GM21423 (cell line): ENCODE data around the gene PPP4R2.

Experiments used
- ATAC-seq: cut with Tn5 transposase; IDR thresholded peaks from one replicate; pipeline ENCODE4 v1.9.1; 2021; ENCODE audit warnings: mild to moderate bottlenecking, moderate library complexity; ENCODE audit not compliant: unreplicated experiment

PPP4R2 gene

GRCh38 chr3:72996473-72997333, at the start of gene PPP4R2:
TSS of gene PPP4R2 (plus strand) at chr3:72996811. CDS start at chr3:72997038, 227 bp downstream.
- ATAC-seq: peak; percentile 91

DNA sequence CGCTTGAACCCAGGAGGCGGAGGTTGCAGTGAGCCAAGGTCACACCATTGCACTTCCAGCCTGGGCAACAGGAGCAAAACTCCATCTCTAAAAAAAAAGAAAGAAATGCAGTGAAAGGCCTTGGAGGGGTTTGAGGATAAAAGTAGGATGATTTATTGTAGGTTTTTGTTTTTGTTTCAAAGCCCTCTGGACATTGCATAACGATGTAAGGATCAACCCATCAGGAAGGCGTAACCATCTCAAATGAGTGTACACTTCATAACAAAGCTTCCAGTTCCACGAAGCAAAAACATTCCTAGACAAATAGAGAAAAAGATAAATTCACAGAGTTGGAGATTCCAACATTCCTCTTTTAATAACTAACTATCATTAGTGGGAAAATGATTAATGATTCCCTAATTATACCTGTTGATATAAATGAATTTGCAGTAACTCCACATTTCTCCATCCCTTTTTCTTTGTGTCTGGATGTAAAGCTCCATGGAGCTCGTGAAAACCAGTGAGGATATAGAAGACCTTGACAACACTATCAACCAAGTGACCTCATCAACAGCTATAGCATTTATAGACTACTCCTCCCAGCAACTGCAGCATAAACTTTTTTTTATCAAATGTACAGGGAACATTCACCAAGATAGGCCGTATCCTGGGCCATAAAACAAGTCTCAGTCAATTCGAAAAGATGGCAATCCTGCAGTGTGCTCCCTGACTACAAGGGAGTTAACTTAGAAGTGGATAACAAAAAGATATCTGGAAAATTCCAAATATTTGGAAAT, 48.7 kb upstream of the PPP4R2 start:
- no peak for ATAC-seq

DNA sequence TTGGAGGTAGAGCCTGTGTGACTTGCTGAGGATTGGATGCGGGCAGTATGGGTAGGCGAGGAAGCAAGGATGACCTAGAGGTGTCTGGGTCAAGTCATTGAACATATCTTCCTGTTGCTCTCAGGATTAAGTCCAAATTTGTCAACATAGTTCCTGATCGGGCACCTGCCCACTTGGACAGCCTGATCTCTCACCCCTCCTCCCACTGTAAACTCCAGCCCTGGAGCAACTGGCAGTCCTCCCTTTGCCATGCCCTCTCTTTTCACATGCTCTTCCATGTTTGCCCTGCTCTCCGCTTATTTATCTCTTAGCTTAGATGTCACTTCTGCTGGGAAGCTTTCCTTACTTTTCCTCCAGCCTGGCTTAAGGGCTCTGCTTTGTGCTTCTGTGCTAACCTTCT, 47.6 kb upstream of the PPP4R2 start:
- ATAC-seq: no peak

GRCh38 chr3:72950372-72950771, 46.2 kb upstream of the PPP4R2 start:
- no peak for ATAC-seq

GRCh38 chr3:72950801-72951200, 45.8 kb upstream of the PPP4R2 start:
- ATAC-seq: no peak

DNA sequence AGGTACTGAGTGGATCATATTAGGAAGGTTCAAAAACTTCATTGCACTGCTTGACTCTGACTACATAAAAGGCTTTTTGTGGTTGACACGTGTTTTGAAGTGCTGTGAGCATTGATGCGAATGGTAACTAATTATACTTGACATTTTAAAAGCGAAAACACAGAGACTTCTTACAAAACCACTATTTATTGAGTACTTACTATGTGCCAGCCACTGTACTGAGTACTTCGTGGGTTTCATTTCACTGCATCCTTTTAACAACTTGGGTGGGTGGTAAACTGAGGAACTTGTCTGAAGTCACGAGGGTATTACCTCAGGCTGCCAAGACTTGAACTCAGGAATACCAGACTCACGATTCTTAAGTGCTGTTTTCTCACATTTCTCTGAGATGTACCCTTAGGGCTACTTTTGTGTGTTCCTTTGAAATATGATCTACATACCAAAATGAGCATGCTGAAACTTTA, 45.3 kb upstream of the PPP4R2 start:
- no peak for ATAC-seq

DNA sequence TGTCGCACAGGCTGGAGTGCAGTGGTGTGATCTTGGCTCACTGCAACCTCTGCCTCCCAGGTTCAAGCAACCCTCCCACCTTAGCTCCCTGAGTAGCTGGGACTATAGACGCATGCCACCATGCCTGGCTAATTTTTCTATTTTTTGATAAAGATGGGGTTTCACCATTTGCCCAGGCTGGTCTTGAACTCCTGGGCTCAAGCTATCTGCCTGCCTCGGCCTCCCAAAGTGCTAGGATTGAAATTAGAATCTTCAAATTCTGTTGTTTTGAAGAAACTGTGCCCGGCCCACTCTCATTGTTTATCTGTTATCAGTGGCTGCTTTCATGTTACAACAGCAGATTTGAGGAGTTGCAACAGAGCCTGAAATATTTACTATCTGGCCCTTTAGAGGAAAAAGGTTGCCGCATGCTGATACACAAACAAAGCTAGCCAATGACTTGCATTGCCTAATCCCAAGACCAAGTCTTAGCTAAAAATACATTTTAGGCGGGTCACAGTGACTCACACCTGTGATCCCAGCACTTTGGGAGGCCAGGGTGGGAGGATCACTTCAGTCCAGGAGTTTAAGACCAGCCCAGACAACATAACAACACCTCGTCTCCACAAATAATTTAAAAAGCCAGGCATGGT, 43.2 kb upstream of the PPP4R2 start:
- no peak for ATAC-seq

- no peak for ATAC-seq
These were observed 39.3 kb upstream of the PPP4R2 start for GRCh38 chr3:72957297-72957696.

- ATAC-seq: no peak
These were observed 37.3 kb upstream of the PPP4R2 start for GRCh38 chr3:72959336-72959735.

- no peak for ATAC-seq
These were observed 35.6 kb upstream of the PPP4R2 start for GRCh38 chr3:72960812-72961518.

DNA sequence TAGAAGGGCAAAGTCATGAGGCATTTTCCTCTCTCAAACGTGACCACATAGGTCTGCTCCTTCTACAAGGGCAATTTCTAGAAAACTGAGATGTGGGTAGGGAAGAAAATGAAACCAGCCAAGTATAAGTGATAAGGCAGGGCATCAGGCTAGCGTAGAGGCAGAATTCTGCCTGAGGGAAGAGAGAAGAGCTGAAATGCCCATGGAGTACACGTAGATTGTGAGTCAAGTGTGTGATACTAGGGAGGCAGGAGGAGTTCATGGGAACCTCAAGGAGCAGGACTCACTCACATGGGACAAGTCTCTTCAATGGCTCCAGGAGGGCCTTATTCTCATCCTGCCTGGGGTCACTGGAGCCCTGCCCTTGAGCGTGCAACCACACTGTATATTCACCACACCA, 34.9 kb upstream of the PPP4R2 start:
- no peak for ATAC-seq

- ATAC-seq: no peak
These were observed 34.3 kb upstream of the PPP4R2 start for GRCh38 chr3:72962317-72962716.

DNA sequence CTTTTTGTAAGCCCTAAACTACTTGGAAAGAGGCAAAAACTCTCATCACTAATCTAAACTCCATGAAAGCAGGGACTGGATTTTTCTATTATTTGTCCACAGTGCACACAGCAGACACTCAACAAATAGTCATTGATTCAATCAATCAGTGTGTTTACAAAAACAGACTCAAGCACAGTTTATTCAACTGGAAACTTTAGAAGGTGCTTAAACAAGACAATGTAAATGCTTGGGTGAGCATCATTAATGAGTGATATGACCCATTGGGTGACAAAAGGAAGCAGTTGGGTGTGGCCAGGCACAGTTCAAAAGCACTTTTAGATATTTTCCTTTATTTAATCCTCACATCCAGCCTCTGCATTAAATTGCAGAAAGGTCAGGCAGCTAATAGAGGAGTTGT, 32.0 kb upstream of the PPP4R2 start:
- no peak for ATAC-seq

- ATAC-seq: no peak
These were observed 28.3 kb upstream of the PPP4R2 start for GRCh38 chr3:72968266-72968664.

DNA sequence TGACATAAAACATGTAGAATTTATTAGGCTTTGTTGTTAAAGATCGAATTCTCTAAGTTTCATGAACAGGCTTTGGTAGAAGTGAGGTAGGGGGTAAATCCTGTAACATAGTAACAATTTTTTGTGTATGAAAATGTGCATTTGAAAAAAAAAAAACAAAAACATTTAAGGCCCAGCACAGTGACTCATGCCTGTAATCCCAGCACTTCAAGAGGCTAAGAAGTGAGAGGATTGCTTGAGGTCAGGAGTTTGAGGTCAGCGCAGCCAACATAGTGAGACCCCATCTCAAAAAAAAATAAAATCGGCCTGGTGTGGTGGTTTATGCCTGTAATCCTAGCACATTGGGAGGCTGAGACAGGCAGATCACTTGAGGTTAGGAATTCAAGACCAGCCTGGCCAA, 26.8 kb upstream of the PPP4R2 start:
- ATAC-seq: no peak

DNA sequence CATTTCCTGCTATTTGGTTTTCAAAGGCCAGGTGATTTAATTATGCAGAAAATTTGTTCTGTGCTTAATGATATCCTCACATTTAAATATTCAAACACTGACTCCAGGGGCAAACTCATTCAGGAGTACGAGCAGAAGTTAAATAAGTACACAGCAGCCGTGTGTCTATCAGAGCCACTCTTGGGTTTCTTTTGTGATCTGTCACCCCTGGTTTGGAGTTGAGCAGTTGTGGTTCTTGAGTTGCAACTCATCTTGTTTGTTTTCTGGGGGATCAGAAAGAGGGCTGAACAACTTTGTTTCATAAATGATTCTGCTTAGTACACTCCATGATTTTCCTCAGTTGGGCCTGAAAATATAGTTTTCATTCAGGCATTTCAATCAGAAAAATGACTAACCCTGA, 25.7 kb upstream of the PPP4R2 start:
- ATAC-seq: no peak

GRCh38 chr3:72972706-72973030, 23.9 kb upstream of the PPP4R2 start:
- no peak for ATAC-seq

DNA sequence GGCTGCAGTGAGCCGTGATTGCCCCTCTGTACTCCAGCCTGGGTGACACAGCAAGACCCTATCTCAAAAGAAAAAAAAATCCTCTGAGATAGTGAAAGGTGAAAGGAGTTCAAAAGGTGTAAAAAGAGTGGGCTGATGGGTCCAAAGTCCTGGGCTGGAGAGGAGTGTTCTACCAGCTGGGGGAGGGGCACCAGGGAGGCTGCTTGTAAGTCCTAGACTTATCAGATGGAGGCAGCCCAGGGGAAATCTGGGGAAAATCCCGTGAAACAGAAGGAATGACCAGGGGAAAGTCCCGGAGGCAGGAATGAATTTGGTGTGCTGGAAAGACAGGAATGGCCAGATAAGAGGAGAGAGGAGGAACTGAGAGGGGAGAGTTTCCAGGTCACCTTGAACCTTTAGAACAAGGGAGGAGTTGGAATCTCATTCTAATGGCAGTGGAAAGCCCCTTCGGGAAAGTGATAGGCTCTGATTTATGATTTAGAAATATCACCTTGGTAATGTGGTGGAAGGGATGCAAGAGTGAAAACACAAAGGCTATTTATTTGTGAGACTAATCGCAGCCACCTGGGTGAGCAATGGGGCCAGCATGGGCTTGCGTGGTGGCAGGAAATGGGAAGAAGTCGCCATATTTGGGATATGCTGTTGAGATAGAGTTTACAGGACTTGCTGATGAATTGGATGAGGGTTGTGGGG, 23.4 kb upstream of the PPP4R2 start:
- no peak for ATAC-seq

DNA sequence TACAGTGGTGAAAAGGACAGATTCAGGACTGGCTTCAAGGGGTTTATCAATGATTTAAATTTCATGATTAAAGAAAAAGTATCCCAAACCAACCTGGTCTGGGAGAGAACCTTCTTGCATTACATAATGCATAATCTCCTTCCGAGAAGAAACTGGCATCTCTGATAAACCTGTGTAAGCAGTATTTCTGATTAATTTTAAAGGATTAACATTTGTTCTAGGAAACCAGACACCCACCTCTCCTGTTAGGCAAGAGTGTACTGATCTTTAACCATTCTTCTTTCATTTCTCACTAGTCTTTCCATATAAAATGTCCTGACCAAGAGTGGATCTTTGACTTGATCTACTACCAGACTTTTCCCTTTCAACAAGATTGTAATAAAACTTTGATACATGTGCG, 22.8 kb upstream of the PPP4R2 start:
- no peak for ATAC-seq

- no peak for ATAC-seq
These were observed 21.7 kb upstream of the PPP4R2 start for GRCh38 chr3:72974956-72975355.
